PFSK-1 (cell line): ENCODE data around the gene UAP1L1.

Experiments
- FOXP2 ChIP-seq: optimal IDR thresholded peaks from 2 replicates; pipeline ENCODE3; 2011; ENCODE audit warnings: borderline replicate concordance, control low read depth, inconsistent platforms; ENCODE audit not compliant: insufficient read depth; ENCODE audit errors: extremely low read length, extremely low read depth
- POLR2AphosphoS5 ChIP-seq: IDR thresholded peaks from 2 replicates; pipeline ENCODE4 v1.6.1; 2012; ENCODE audit warnings: low read depth, mild to moderate bottlenecking, control low read depth, low read length, moderate library complexity
- REST ChIP-seq, 2 experiments: IDR thresholded peaks; 2 replicates each; pipeline versions ENCODE4 v1.6.1 to v1.8.0; 2011 to 2012; ENCODE audit warnings: low read depth in 2 of 2, low read length in 2 of 2, control low read depth in 1 of 2, inconsistent platforms in 1 of 2, mild to moderate bottlenecking in 1 of 2, moderate library complexity in 1 of 2; ENCODE audit not compliant: insufficient read depth in 1 of 2
- SIN3A ChIP-seq: IDR thresholded peaks from 2 replicates; pipeline ENCODE4 v1.6.1; 2012; ENCODE audit warnings: mild to moderate bottlenecking, low read length, moderate library complexity, borderline replicate concordance; ENCODE audit not compliant: insufficient read depth
- TAF1 ChIP-seq: IDR thresholded peaks from 2 replicates; pipeline ENCODE4 v1.6.1; 2012; ENCODE audit warnings: low read length, control low read depth, borderline replicate concordance; ENCODE audit not compliant: insufficient read depth

UAP1L1 gene

GRCh38 chr9:137030538-137031527, 46.5 kb upstream of the UAP1L1 start:
- TF ChIP-seq REST (IDR thresholded peaks at IDR 0.05; ENCODE audit: insufficient read depth in 1 of 2, low read depth in 2 of 2, low read length in 2 of 2): no peak
- TF ChIP-seq TAF1: no peak
- no peak for TF ChIP-seq FOXP2
- no peak for TF ChIP-seq POLR2AphosphoS5
- TF ChIP-seq SIN3A: no peak

GRCh38 chr9:137031904-137032640, 45.2 kb upstream of the UAP1L1 start, which contains the start of gene FUT7:
TSS of gene FUT7 (minus strand) at chr9:137032088. CDS start at chr9:137031991, 97 bp downstream.
- TF ChIP-seq POLR2AphosphoS5 (no peak), REST (IDR thresholded peaks at IDR 0.05; ENCODE audit: insufficient read depth in 1 of 2, low read depth in 2 of 2, low read length in 2 of 2) (no peak), SIN3A (no peak), FOXP2 (no peak)

- TF ChIP-seq FOXP2 (no peak), POLR2AphosphoS5 (no peak), TAF1 (no peak), REST (IDR thresholded peaks at IDR 0.05; ENCODE audit: insufficient read depth in 1 of 2, low read depth in 2 of 2, low read length in 2 of 2) (no peak), SIN3A (no peak)
These were observed 44.5 kb upstream of the UAP1L1 start for GRCh38 chr9:137032858-137033257.

- TF ChIP-seq TAF1 (no peak), SIN3A (no peak), FOXP2 (no peak), POLR2AphosphoS5 (no peak), REST (IDR thresholded peaks at IDR 0.05; ENCODE audit: insufficient read depth in 1 of 2, low read depth in 2 of 2, low read length in 2 of 2) (no peak)
These were observed 43.1 kb upstream of the UAP1L1 start for GRCh38 chr9:137034039-137034708.
